H9 (cell line): ENCODE results near the gene DCHS2. TPM values are rescaled to one million over a fixed set of nuclear protein-coding genes. Genes with fewer than 3 reads are reported as not detected.

Experiments used
- DNase-seq: peaks from one replicate; pipeline ENCODE4 v3.0.0-alpha.2; 2017
- H2AFZ ChIP-seq: one replicate; pipeline ENCODE4 v1.6.1; 2013; ENCODE audit warnings: mild to moderate bottlenecking, low read length, control low read depth, moderate library complexity
- H2AK5ac ChIP-seq: 2 replicates; pipeline ENCODE4 v1.6.1; 2013; ENCODE audit warnings: low read length, control low read depth, mixed read lengths; ENCODE audit not compliant: insufficient read length
- H2BK120ac ChIP-seq: one replicate; pipeline ENCODE4 v1.6.1; 2013; ENCODE audit warnings: low read depth, mild to moderate bottlenecking, low read length, control low read depth, inconsistent platforms; ENCODE audit not compliant: poor library complexity, severe bottlenecking
- H2BK12ac ChIP-seq: 2 replicates; pipeline ENCODE4 v1.6.1; 2013; ENCODE audit warnings: low read length, control low read depth, mixed read lengths, low read depth; ENCODE audit not compliant: insufficient read length
- H2BK15ac ChIP-seq: 2 replicates; pipeline ENCODE4 v1.6.1; 2013; ENCODE audit warnings: low read depth, low read length, control low read depth
- H2BK20ac ChIP-seq: one replicate; pipeline ENCODE4 v1.6.1; 2013; ENCODE audit warnings: low read depth, mild to moderate bottlenecking, low read length, control low read depth, inconsistent platforms; ENCODE audit not compliant: poor library complexity, severe bottlenecking
- H2BK5ac ChIP-seq: 2 replicates; pipeline ENCODE4 v1.6.1; 2013; ENCODE audit warnings: low read length, control low read depth, mixed read lengths; ENCODE audit not compliant: insufficient read length
- H3K14ac ChIP-seq: 2 replicates; pipeline ENCODE4 v1.6.1; 2013; ENCODE audit warnings: low read length, control low read depth; ENCODE audit not compliant: insufficient read depth
- H3K18ac ChIP-seq: 2 replicates; pipeline ENCODE4 v1.6.1; 2013; ENCODE audit warnings: low read depth, mild to moderate bottlenecking, mixed read lengths, low read length, control low read depth; ENCODE audit not compliant: insufficient read length
- H3K23ac ChIP-seq: 2 replicates; pipeline ENCODE4 v1.6.1; 2013; ENCODE audit warnings: low read length, control low read depth, mixed read lengths, low read depth; ENCODE audit not compliant: insufficient read length
- H3K23me2 ChIP-seq: 2 replicates; pipeline ENCODE4 v1.6.1; 2013; ENCODE audit warnings: low read depth, mild to moderate bottlenecking, mixed read lengths, low read length, control low read depth; ENCODE audit not compliant: insufficient read length, poor library complexity, severe bottlenecking
- H3K27ac ChIP-seq: 2 replicates; pipeline ENCODE4 v1.5.1; 2013; ENCODE audit warnings: low read length, control low read depth, mixed read lengths, low read depth; ENCODE audit not compliant: insufficient read length
- H3K27me3 ChIP-seq: 2 replicates; pipeline ENCODE4 v1.6.1; 2013; ENCODE audit warnings: low read length, control low read depth, inconsistent platforms; ENCODE audit not compliant: insufficient read depth
- H3K4ac ChIP-seq: 2 replicates; pipeline ENCODE4 v1.6.1; 2013; ENCODE audit warnings: low read depth, mild to moderate bottlenecking, control low read depth, inconsistent platforms, low read length, moderate library complexity
- H3K4me1 ChIP-seq: 2 replicates; pipeline ENCODE4 v1.6.1; 2013; ENCODE audit warnings: low read length, control low read depth, inconsistent platforms; ENCODE audit not compliant: insufficient read depth
- H3K4me2 ChIP-seq: 2 replicates; pipeline ENCODE4 v1.6.1; 2013; ENCODE audit warnings: low read length, control low read depth, mixed read lengths; ENCODE audit not compliant: insufficient read length, insufficient read depth
- H3K56ac ChIP-seq: 2 replicates; pipeline ENCODE4 v1.6.1; 2013; ENCODE audit warnings: low read depth, mild to moderate bottlenecking, mixed read lengths, low read length, control low read depth; ENCODE audit not compliant: insufficient read length
- H3K79me1 ChIP-seq: 2 replicates; pipeline ENCODE4 v1.6.1; 2013; ENCODE audit warnings: low read depth, mild to moderate bottlenecking, moderate library complexity, low read length, control low read depth, inconsistent platforms; ENCODE audit not compliant: insufficient read depth, poor library complexity, severe bottlenecking
- H3K79me2 ChIP-seq: 2 replicates; pipeline ENCODE4 v1.6.1; 2013; ENCODE audit warnings: low read length, control low read depth, inconsistent platforms; ENCODE audit not compliant: insufficient read depth
- H3K9ac ChIP-seq: 2 replicates; pipeline ENCODE4 v1.6.1; 2013; ENCODE audit warnings: low read length, control low read depth, mixed read lengths; ENCODE audit not compliant: insufficient read length; ENCODE audit errors: extremely low read depth
- H3K9me3 ChIP-seq: one replicate; pipeline ENCODE4 v1.6.1; 2013; ENCODE audit warnings: low read depth, low read length, inconsistent platforms; ENCODE audit not compliant: control insufficient read depth
- H3T11ph ChIP-seq: one replicate; pipeline ENCODE4 v1.6.1; 2013; ENCODE audit warnings: mild to moderate bottlenecking, low read length, control low read depth, inconsistent platforms
- H4K20me1 ChIP-seq: one replicate; pipeline ENCODE4 v1.6.1; 2013; ENCODE audit not compliant: control insufficient read depth, insufficient read length, insufficient read depth
- H4K5ac ChIP-seq: 2 replicates; pipeline ENCODE4 v1.6.1; 2013; ENCODE audit warnings: low read depth, mild to moderate bottlenecking, mixed read lengths, low read length, control low read depth; ENCODE audit not compliant: insufficient read length
- H4K8ac ChIP-seq: replicated peaks from 2 replicates; pipeline ENCODE4 v1.6.1; 2013; ENCODE audit warnings: low read length, control low read depth, mixed read lengths, low read depth; ENCODE audit not compliant: insufficient read length
- H4K91ac ChIP-seq: 2 replicates; pipeline ENCODE4 v1.6.1; 2013; ENCODE audit warnings: low read depth, mild to moderate bottlenecking, moderate library complexity, mixed read lengths, low read length, control low read depth; ENCODE audit not compliant: insufficient read length
- H3K27ac Mint-ChIP-seq, 3 experiments: 2 replicates in 2 of 3; 3 replicates in 1 of 3; pipeline ENCODE4 v1.8.0; 2020 to 2021; ENCODE audit warnings: mixed read lengths in 3 of 3, mild to moderate bottlenecking in 1 of 3, moderate library complexity in 1 of 3
- H3K27me3 Mint-ChIP-seq: 2 replicates; pipeline ENCODE4 v1.8.0; 2021; ENCODE audit warnings: low read depth, mild to moderate bottlenecking, moderate library complexity, mixed read lengths
- H3K36me3 Mint-ChIP-seq, 3 experiments: 2 replicates in 2 of 3; 3 replicates in 1 of 3; pipeline ENCODE4 v1.8.0; 2020 to 2021; ENCODE audit warnings: low read depth in 3 of 3, mixed read lengths in 3 of 3; ENCODE audit not compliant: insufficient read depth in 1 of 3
- H3K4me1 Mint-ChIP-seq, 2 experiments: 2 replicates each; pipeline ENCODE4 v1.8.0; 2020; ENCODE audit warnings: mixed read lengths in 2 of 2
- H3K4me3 Mint-ChIP-seq, 2 experiments: 2 replicates in 1 of 2; 3 replicates in 1 of 2; pipeline ENCODE4 v1.8.0; 2020 to 2021; ENCODE audit warnings: mild to moderate bottlenecking in 2 of 2, mixed read lengths in 2 of 2, moderate library complexity in 1 of 2
- H3K9me3 Mint-ChIP-seq, 2 experiments: 2 replicates in 1 of 2; 3 replicates in 1 of 2; pipeline ENCODE4 v1.8.0; 2020; ENCODE audit warnings: mild to moderate bottlenecking in 2 of 2, mixed read lengths in 2 of 2, moderate library complexity in 1 of 2
- CTCF ChIP-seq: fragments of 200-600 bp; sonication (generic); conservative IDR thresholded peaks from 3 replicates; pipeline ENCODE4 v1.8.0; 2021; ENCODE audit warnings: antibody characterized with exemption, mild to moderate bottlenecking
- whole genome bisulfite sequencing: extraction: QIAGEN DNeasy Blood & Tissue Kit; methylation state at CpG from one replicate; pipeline ENCODE4 v1.1.7; 2013; ENCODE audit warnings: missing lambda C conversion rate, low lambda C conversion rate, mixed read lengths; ENCODE audit not compliant: insufficient read length; ENCODE audit errors: extremely low coverage; 5-methylcytosine and 5-hydroxymethylcytosine counted together
- total RNA-seq: library from RNA; stranded (reverse); gene quantifications from 2 replicates; pipeline ENCODE4 v1.2.1, GENCODE V29; 2021

Gene DCHS2
- total RNA-seq, 1 experiment from 2014 or later: 0.57 TPM

GRCh38 chr4:154519214-154519613, 27.6 kb upstream of the DCHS2 start:
- WGBS: no CpG with 5 or more reads among the region's 4 CpGs

More at GRCh38 chr4:154519214-154519613, 27.6 kb upstream of the DCHS2 start:
- H3K4me3 Mint-ChIP-seq: no peak overlapping the region
- no peak overlapping the region for H2AK5ac ChIP-seq
- no peak overlapping the region for H2BK12ac ChIP-seq
- no peak overlapping the region for H3K18ac ChIP-seq
- H3K9me3 ChIP-seq: no peaks in the 10 kb centered on the region
- H3K4me1 Mint-ChIP-seq: no peaks in the 10 kb centered on the region
- no peaks in the 10 kb centered on the region for H3K9me3 Mint-ChIP-seq
- H3K4me1 ChIP-seq: no peaks in the 10 kb centered on the region
- DNase-seq: no peak
- no peak overlapping the region for H4K91ac ChIP-seq
- H3K79me2 ChIP-seq: no peaks in the 10 kb centered on the region
- no peak overlapping the region for H2BK120ac ChIP-seq
- no peaks in the 10 kb centered on the region for H3K79me1 ChIP-seq
- H3K9ac ChIP-seq: no peak overlapping the region
- no peak overlapping the region for H3K23ac ChIP-seq
- H3K36me3 Mint-ChIP-seq: no peaks in the 10 kb centered on the region
- H2BK20ac ChIP-seq: no peak overlapping the region
- no peak overlapping the region for H4K5ac ChIP-seq
- H3T11ph ChIP-seq: no peak overlapping the region
- H3K27me3 Mint-ChIP-seq: no peaks in the 10 kb centered on the region; the same call in 1 of the 2 replicates
- no peaks in the 10 kb centered on the region for H4K20me1 ChIP-seq
- H2BK15ac ChIP-seq: no peak overlapping the region
- no peak for TF ChIP-seq CTCF
- no peak overlapping the region for H2AFZ ChIP-seq
- no peak overlapping the region for H3K27ac Mint-ChIP-seq
- H3K4me2 ChIP-seq: no peak overlapping the region
- no peak overlapping the region for H2BK5ac ChIP-seq
- H3K23me2 ChIP-seq: no peaks in the 10 kb centered on the region
- H3K56ac ChIP-seq: no peak overlapping the region
- H4K8ac ChIP-seq: no peak overlapping the region
- H3K14ac ChIP-seq: no peak overlapping the region
- no peaks in the 10 kb centered on the region for H3K27me3 ChIP-seq
- no peak overlapping the region for H3K4ac ChIP-seq
- no peak overlapping the region for H3K27ac ChIP-seq
